D721Med (cell line): Measurements from ENCODE around the gene PTPN14.
A peak's percentile ranks its signal among the peaks of the same experiment; 100 is the strongest.

ENCODE experiments used
- DNase-seq: peaks from one replicate; pipeline ENCODE4 v3.0.0; 2011; ENCODE audit warnings: low spot score; ENCODE audit not compliant: insufficient read length
- FAIRE-seq: peaks from 2 replicates; lab custom pipeline; 2011; peaks lifted over from hg19 to GRCh38; lab: Jason Lieb, UNC
- CTCF ChIP-seq: IDR thresholded peaks from 2 replicates; pipeline ENCODE4 v1.5.1; 2012; ENCODE audit warnings: mild to moderate bottlenecking, control low read depth; ENCODE audit not compliant: insufficient read depth; ENCODE audit errors: missing control alignments

PTPN14 gene

DNA sequence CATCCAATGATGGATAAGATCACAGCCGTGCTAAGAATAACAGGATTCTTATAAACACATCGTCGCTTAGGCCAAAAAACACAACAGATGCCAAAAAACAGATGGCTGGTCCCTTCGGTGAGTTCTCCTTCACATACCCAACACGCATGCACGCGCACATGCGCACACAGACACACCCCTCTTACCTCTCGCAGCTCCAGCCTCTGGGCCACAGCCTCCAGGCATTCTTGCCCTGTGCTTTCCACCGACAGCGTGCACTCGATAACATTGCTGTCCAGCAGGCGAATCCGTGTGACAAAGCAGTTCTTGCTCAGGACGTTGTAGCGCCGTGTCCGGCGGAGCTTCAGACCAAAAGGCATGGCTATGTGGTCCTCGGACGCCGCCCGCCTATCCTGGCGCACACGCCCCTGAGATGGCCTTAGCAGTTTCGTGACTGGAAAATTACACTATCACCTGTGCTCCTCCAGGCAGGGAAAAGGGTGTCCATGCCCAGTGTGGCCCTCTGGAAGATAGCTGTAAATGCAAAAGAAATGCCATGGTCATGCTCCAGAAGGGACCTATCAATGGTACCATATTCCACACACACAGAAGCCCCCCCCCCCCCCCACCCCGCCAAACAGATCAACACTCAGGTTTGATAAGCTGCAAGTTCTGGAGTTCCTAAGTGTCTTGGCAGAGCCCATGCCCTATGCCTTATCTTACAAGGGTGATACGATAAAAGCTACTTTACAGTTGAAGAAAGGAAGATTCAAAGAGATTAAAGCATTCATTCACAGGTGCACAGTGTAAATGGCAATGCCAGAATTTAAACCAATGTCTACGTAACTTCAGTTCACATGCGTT lies 86.7 kb downstream of the PTPN14 start:
- DNase-seq (no peak), FAIRE-seq (peak; percentile 53)
- TF ChIP-seq CTCF = no peak

DNA sequence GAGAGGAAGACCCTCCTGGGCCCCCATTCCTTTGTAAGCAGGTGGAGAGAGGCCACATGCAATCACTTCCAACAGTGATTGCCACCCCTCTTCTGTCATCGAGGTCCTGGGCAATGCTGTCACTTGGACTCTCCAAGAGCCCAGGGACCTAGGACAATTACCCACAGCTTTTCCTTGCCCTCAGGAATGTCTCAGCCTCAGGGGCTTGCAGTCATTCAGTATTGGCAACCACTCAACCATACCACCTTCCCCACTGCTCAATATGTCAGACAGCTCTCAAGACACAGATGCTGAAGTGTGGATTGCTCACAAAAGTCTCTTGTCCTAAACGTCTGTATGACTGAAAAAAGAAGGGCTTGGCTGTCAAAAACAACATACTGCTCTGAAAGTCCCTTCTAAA lies 87.8 kb downstream of the PTPN14 start:
- DNase-seq = no peak
- no peak for FAIRE-seq

DNA sequence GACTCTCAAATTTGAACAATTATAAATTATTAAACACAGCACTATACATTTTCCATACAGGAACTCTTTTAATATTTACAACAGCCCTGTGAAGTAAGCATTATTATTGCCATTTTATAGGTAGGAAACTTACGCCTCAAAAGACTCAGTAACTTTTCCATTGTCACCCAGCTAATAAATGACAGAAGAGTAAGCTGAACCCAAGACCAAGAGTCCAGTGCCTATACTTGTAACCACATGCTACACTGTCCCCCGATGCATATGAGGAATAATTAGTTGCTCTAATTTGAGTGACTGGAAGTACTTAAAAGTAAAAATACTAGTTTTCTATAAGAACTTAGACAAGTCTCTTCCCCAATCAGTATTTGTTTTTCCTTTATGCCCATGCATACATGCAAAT lies 88.5 kb downstream of the PTPN14 start:
- DNase-seq (no peak), FAIRE-seq (no peak)
- no peak for TF ChIP-seq CTCF

More for the DNA sequence above, 87.8 kb downstream of the PTPN14 start:
- TF ChIP-seq CTCF = no peak

DNA sequence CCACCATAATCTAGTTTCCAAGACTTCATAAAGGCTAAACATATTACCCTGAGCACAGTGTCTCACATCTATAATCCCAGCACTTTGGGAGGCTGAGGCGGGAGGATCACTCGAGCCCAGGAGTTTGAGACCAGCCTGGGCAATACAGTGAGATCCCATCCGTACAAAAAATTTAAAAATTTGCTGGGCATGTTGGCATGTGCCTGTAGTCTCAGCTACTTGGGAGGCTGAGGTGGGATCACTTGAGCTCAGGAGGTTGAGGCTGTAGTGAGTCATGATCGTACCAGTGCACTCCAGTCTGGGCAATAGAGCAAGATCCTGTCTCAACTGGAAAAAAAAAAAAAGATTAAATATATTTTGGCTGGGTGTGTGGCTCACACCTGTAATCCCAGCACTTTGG lies 90.1 kb downstream of the PTPN14 start:
- FAIRE-seq = no peak
- no peak for DNase-seq
- TF ChIP-seq CTCF = no peak

GRCh38 chr1:214460304-214460916 lies 91.0 kb downstream of the PTPN14 start:
- TF ChIP-seq CTCF = no peak
- no peak for FAIRE-seq
- DNase-seq = no peak

DNA sequence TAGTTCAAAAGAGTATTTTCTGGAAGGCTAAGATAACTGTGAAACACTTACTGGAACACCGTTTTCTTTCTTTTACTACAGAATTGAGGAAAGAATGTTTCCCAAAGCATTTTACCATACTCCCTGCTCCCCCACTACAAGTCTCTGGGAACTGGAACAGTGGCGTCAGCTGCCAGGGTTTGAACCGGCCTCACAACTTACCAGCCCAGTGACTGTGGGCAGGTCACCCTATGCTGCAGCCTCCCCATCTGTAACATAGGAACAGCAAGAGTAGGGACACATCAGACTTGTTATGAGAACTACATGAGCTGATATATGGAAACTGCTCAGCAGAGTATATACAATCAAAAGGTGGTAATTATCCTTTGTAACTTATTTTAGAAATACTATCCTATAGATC lies 91.5 kb downstream of the PTPN14 start:
- no peak for TF ChIP-seq CTCF
- FAIRE-seq = peak; percentile 44
- DNase-seq = no peak

DNA sequence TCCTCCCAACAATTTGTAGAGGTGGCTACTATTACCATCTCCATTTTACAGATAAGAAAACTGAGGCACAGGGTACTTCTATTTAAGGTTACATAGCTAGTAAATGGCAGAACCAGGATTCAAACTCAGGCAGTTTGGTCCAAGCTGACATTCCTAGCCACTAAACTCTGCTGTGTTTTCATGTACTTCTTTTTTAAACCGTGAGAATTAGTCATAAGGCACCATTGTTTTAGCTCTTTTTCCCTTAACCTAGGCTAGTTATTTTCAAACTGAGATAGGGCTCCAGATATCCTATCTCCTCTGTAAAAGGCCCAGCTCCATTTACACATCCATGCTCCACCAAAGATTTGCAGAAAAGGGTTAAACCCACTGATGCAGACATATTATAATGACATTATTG lies 92.9 kb downstream of the PTPN14 start:
- DNase-seq (no peak), FAIRE-seq (no peak)
- no peak for TF ChIP-seq CTCF
